H9 (cell line): Measurements from ENCODE around the gene SUPT20HL1. TPM values are rescaled to one million over a fixed set of nuclear protein-coding genes. Genes with fewer than 3 reads are reported as not detected.

ENCODE experiments used
- DNase-seq: peaks from one replicate; pipeline ENCODE4 v3.0.0-alpha.2; 2017
- H2AFZ ChIP-seq: one replicate; pipeline ENCODE4 v1.6.1; 2013; ENCODE audit warnings: mild to moderate bottlenecking, low read length, control low read depth, moderate library complexity
- H2AK5ac ChIP-seq: 2 replicates; pipeline ENCODE4 v1.6.1; 2013; ENCODE audit warnings: low read length, control low read depth, mixed read lengths; ENCODE audit not compliant: insufficient read length
- H2BK120ac ChIP-seq: one replicate; pipeline ENCODE4 v1.6.1; 2013; ENCODE audit warnings: low read depth, mild to moderate bottlenecking, low read length, control low read depth, inconsistent platforms; ENCODE audit not compliant: poor library complexity, severe bottlenecking
- H2BK12ac ChIP-seq: 2 replicates; pipeline ENCODE4 v1.6.1; 2013; ENCODE audit warnings: low read length, control low read depth, mixed read lengths, low read depth; ENCODE audit not compliant: insufficient read length
- H2BK15ac ChIP-seq: 2 replicates; pipeline ENCODE4 v1.6.1; 2013; ENCODE audit warnings: low read depth, low read length, control low read depth
- H2BK20ac ChIP-seq: one replicate; pipeline ENCODE4 v1.6.1; 2013; ENCODE audit warnings: low read depth, mild to moderate bottlenecking, low read length, control low read depth, inconsistent platforms; ENCODE audit not compliant: poor library complexity, severe bottlenecking
- H2BK5ac ChIP-seq: 2 replicates; pipeline ENCODE4 v1.6.1; 2013; ENCODE audit warnings: low read length, control low read depth, mixed read lengths; ENCODE audit not compliant: insufficient read length
- H3K14ac ChIP-seq: 2 replicates; pipeline ENCODE4 v1.6.1; 2013; ENCODE audit warnings: low read length, control low read depth; ENCODE audit not compliant: insufficient read depth
- H3K18ac ChIP-seq: 2 replicates; pipeline ENCODE4 v1.6.1; 2013; ENCODE audit warnings: low read depth, mild to moderate bottlenecking, mixed read lengths, low read length, control low read depth; ENCODE audit not compliant: insufficient read length
- H3K23ac ChIP-seq: 2 replicates; pipeline ENCODE4 v1.6.1; 2013; ENCODE audit warnings: low read length, control low read depth, mixed read lengths, low read depth; ENCODE audit not compliant: insufficient read length
- H3K23me2 ChIP-seq: 2 replicates; pipeline ENCODE4 v1.6.1; 2013; ENCODE audit warnings: low read depth, mild to moderate bottlenecking, mixed read lengths, low read length, control low read depth; ENCODE audit not compliant: insufficient read length, poor library complexity, severe bottlenecking
- H3K27ac ChIP-seq: 2 replicates; pipeline ENCODE4 v1.5.1; 2013; ENCODE audit warnings: low read length, control low read depth, mixed read lengths, low read depth; ENCODE audit not compliant: insufficient read length
- H3K27me3 ChIP-seq: 2 replicates; pipeline ENCODE4 v1.6.1; 2013; ENCODE audit warnings: low read length, control low read depth, inconsistent platforms; ENCODE audit not compliant: insufficient read depth
- H3K4ac ChIP-seq: 2 replicates; pipeline ENCODE4 v1.6.1; 2013; ENCODE audit warnings: low read depth, mild to moderate bottlenecking, control low read depth, inconsistent platforms, low read length, moderate library complexity
- H3K4me1 ChIP-seq: 2 replicates; pipeline ENCODE4 v1.6.1; 2013; ENCODE audit warnings: low read length, control low read depth, inconsistent platforms; ENCODE audit not compliant: insufficient read depth
- H3K4me2 ChIP-seq: 2 replicates; pipeline ENCODE4 v1.6.1; 2013; ENCODE audit warnings: low read length, control low read depth, mixed read lengths; ENCODE audit not compliant: insufficient read length, insufficient read depth
- H3K56ac ChIP-seq: 2 replicates; pipeline ENCODE4 v1.6.1; 2013; ENCODE audit warnings: low read depth, mild to moderate bottlenecking, mixed read lengths, low read length, control low read depth; ENCODE audit not compliant: insufficient read length
- H3K79me1 ChIP-seq: 2 replicates; pipeline ENCODE4 v1.6.1; 2013; ENCODE audit warnings: low read depth, mild to moderate bottlenecking, moderate library complexity, low read length, control low read depth, inconsistent platforms; ENCODE audit not compliant: insufficient read depth, poor library complexity, severe bottlenecking
- H3K79me2 ChIP-seq: 2 replicates; pipeline ENCODE4 v1.6.1; 2013; ENCODE audit warnings: low read length, control low read depth, inconsistent platforms; ENCODE audit not compliant: insufficient read depth
- H3K9ac ChIP-seq: 2 replicates; pipeline ENCODE4 v1.6.1; 2013; ENCODE audit warnings: low read length, control low read depth, mixed read lengths; ENCODE audit not compliant: insufficient read length; ENCODE audit errors: extremely low read depth
- H3K9me3 ChIP-seq: one replicate; pipeline ENCODE4 v1.6.1; 2013; ENCODE audit warnings: low read depth, low read length, inconsistent platforms; ENCODE audit not compliant: control insufficient read depth
- H3T11ph ChIP-seq: one replicate; pipeline ENCODE4 v1.6.1; 2013; ENCODE audit warnings: mild to moderate bottlenecking, low read length, control low read depth, inconsistent platforms
- H4K20me1 ChIP-seq: one replicate; pipeline ENCODE4 v1.6.1; 2013; ENCODE audit not compliant: control insufficient read depth, insufficient read length, insufficient read depth
- H4K5ac ChIP-seq: 2 replicates; pipeline ENCODE4 v1.6.1; 2013; ENCODE audit warnings: low read depth, mild to moderate bottlenecking, mixed read lengths, low read length, control low read depth; ENCODE audit not compliant: insufficient read length
- H4K8ac ChIP-seq: replicated peaks from 2 replicates; pipeline ENCODE4 v1.6.1; 2013; ENCODE audit warnings: low read length, control low read depth, mixed read lengths, low read depth; ENCODE audit not compliant: insufficient read length
- H4K91ac ChIP-seq: 2 replicates; pipeline ENCODE4 v1.6.1; 2013; ENCODE audit warnings: low read depth, mild to moderate bottlenecking, moderate library complexity, mixed read lengths, low read length, control low read depth; ENCODE audit not compliant: insufficient read length
- H3K27ac Mint-ChIP-seq, 3 experiments: 2 replicates in 2 of 3; 3 replicates in 1 of 3; pipeline ENCODE4 v1.8.0; 2020 to 2021; ENCODE audit warnings: mixed read lengths in 3 of 3, mild to moderate bottlenecking in 1 of 3, moderate library complexity in 1 of 3
- H3K27me3 Mint-ChIP-seq: 2 replicates; pipeline ENCODE4 v1.8.0; 2021; ENCODE audit warnings: low read depth, mild to moderate bottlenecking, moderate library complexity, mixed read lengths
- H3K36me3 Mint-ChIP-seq, 3 experiments: 2 replicates in 2 of 3; 3 replicates in 1 of 3; pipeline ENCODE4 v1.8.0; 2020 to 2021; ENCODE audit warnings: low read depth in 3 of 3, mixed read lengths in 3 of 3; ENCODE audit not compliant: insufficient read depth in 1 of 3
- H3K4me1 Mint-ChIP-seq, 2 experiments: 2 replicates each; pipeline ENCODE4 v1.8.0; 2020; ENCODE audit warnings: mixed read lengths in 2 of 2
- H3K4me3 Mint-ChIP-seq, 2 experiments: 2 replicates in 1 of 2; 3 replicates in 1 of 2; pipeline ENCODE4 v1.8.0; 2020 to 2021; ENCODE audit warnings: mild to moderate bottlenecking in 2 of 2, mixed read lengths in 2 of 2, moderate library complexity in 1 of 2
- H3K9me3 Mint-ChIP-seq, 2 experiments: 2 replicates in 1 of 2; 3 replicates in 1 of 2; pipeline ENCODE4 v1.8.0; 2020; ENCODE audit warnings: mild to moderate bottlenecking in 2 of 2, mixed read lengths in 2 of 2, moderate library complexity in 1 of 2
- CTCF ChIP-seq: fragments of 200-600 bp; sonication (generic); conservative IDR thresholded peaks from 3 replicates; pipeline ENCODE4 v1.8.0; 2021; ENCODE audit warnings: antibody characterized with exemption, mild to moderate bottlenecking
- WGBS: extraction: QIAGEN DNeasy Blood & Tissue Kit; methylation state at CpG from one replicate; pipeline ENCODE4 v1.1.7; 2013; ENCODE audit warnings: missing lambda C conversion rate, low lambda C conversion rate, mixed read lengths; ENCODE audit not compliant: insufficient read length; ENCODE audit errors: extremely low coverage; 5-methylcytosine and 5-hydroxymethylcytosine counted together
- total RNA-seq: library from RNA; stranded (reverse); gene quantifications from 2 replicates; pipeline ENCODE4 v1.2.1, GENCODE V29; 2021

Gene SUPT20HL1
- total RNA-seq, 1 experiment from 2014 or later: not detected

DNA sequence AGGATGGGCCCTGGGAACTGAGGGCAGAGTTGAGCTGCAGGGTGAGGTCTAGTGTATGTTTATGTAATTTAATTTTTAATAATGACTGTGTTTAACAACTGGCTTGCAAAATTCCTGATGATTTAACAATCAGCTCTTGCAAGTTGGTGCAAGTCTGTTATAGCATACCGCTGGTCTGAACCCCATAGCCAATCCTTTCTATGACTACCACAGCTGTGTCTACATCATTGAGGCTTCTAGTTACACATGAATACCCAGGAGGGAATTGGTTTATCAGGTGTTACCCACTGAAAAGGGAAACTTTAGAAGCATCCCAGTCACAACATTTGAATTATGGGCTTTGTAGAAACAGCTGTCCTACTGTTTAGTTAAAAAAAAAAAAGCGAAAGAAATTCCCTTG, 38.3 kb downstream of the SUPT20HL1 start:
- H4K91ac ChIP-seq: no peak overlapping the region
- Mint-ChIP-seq H3K36me3 (no peaks in the 10 kb centered on the region), H3K27ac (no peak overlapping the region), H3K4me1 (peaks cover 20 to 33% of the 10 kb centered on the region in 2 experiments), H3K9me3 (no peaks in the 10 kb centered on the region), H3K27me3 (no peaks in the 10 kb centered on the region), H3K4me3 (no peak overlapping the region)
- H2BK20ac ChIP-seq: no peak overlapping the region
- no peak overlapping the region for H3K4me2 ChIP-seq
- H3K4me1 ChIP-seq: no peaks in the 10 kb centered on the region
- no peaks in the 10 kb centered on the region for H4K20me1 ChIP-seq
- no peaks in the 10 kb centered on the region for H3K9me3 ChIP-seq
- H4K8ac ChIP-seq: no peak overlapping the region
- no peak overlapping the region for H2BK12ac ChIP-seq
- no peak for DNase-seq
- no peak overlapping the region for H2AFZ ChIP-seq
- H2AK5ac ChIP-seq: no peak overlapping the region
- H2BK120ac ChIP-seq: no peak overlapping the region
- no peak overlapping the region for H3K56ac ChIP-seq
- no peak overlapping the region for H3T11ph ChIP-seq
- no peak overlapping the region for H4K5ac ChIP-seq
- no peak for TF ChIP-seq CTCF
- H3K79me1 ChIP-seq: no peaks in the 10 kb centered on the region
- no peak overlapping the region for H3K23ac ChIP-seq
- H3K4ac ChIP-seq: no peak overlapping the region
- H2BK5ac ChIP-seq: no peak overlapping the region
- no CpG with 5 or more reads among the region's 2 CpGs for WGBS
- H3K27me3 ChIP-seq: no peaks in the 10 kb centered on the region
- H3K27ac ChIP-seq: no peak overlapping the region
- no peaks in the 10 kb centered on the region for H3K79me2 ChIP-seq
- H3K18ac ChIP-seq: no peak overlapping the region
- H3K9ac ChIP-seq: no peak overlapping the region
- H3K23me2 ChIP-seq: no peaks in the 10 kb centered on the region
- H2BK15ac ChIP-seq: no peak overlapping the region
- H3K14ac ChIP-seq: no peak overlapping the region
